Breast epithelium (tissue), 3 donors: Measurements from ENCODE around the gene CNNM2.

Experiments used
- POLR2A ChIP-seq: fragments of 450-650 bp; IDR thresholded peaks from one replicate; pipeline ENCODE4 v1.6.1; 2016; ENCODE audit warnings: antibody characterized with exemption, mild to moderate bottlenecking, moderate library complexity
- TF ChIP-seq, protein P1 (sequence below), 3 donors: fragments of 450-650 bp; IDR thresholded peaks; one replicate each; pipeline ENCODE4 v1.5.1; 2016 to 2017; ENCODE audit warnings: antibody characterized with exemption in 3 of 3, mild to moderate bottlenecking in 3 of 3, moderate library complexity in 3 of 3

DNA sequence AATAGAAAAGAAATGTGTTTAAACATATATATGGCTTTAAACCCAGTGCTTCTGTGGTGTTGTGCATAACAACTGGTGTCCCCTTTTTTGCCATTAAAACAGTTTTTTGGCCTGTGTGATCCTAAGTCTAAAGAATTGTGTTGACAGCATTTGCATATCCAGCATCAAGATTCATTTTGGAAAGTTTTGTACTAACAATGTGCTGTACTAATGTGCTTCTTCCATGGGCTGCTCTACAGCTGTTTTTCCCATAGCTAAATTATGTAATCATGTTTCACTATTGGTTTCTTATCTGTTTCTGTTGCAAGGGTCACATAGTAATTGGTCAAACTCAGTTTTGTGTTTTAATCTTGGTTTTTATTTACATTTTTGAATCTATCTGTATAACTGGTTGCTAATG is 5.5 kb downstream of the CNNM2 start:
- TF ChIP-seq, protein P1, sequence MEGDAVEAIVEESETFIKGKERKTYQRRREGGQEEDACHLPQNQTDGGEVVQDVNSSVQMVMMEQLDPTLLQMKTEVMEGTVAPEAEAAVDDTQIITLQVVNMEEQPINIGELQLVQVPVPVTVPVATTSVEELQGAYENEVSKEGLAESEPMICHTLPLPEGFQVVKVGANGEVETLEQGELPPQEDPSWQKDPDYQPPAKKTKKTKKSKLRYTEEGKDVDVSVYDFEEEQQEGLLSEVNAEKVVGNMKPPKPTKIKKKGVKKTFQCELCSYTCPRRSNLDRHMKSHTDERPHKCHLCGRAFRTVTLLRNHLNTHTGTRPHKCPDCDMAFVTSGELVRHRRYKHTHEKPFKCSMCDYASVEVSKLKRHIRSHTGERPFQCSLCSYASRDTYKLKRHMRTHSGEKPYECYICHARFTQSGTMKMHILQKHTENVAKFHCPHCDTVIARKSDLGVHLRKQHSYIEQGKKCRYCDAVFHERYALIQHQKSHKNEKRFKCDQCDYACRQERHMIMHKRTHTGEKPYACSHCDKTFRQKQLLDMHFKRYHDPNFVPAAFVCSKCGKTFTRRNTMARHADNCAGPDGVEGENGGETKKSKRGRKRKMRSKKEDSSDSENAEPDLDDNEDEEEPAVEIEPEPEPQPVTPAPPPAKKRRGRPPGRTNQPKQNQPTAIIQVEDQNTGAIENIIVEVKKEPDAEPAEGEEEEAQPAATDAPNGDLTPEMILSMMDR (IDR thresholded peaks at IDR 0.05), result no peak
- TF ChIP-seq POLR2A, result no peak
